Left hindlimb (tissue), 1 donor: Measurements from ENCODE around the gene CYP2E1.
"Not testable (repeated sequence)": the region's sequence is repeated elsewhere in the genome, so short reads cannot be mapped to it uniquely, and the experiment has no call there.

Experiments used
- DNase-seq: peaks from one replicate; pipeline ENCODE4 v3.0.0-alpha.2; 2018

CYP2E1 gene

DNA sequence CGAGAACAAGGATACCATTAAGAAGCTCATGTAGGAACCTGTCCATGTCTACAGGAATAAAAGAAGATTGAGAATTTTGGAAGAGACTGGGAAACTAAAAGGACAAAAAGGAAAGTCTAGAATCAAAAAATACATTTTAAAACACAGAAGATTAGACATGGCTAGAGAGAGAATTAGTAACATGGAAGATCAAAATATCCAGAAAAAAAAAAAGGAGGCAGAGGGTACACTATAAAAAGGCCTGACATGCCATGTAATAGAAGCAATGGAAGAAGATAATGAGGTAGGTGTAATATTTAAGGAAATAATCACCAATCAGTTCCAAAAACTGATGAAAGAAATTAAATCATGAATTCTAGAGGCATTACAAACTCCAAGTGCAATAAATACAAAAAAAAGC lies 46.3 kb downstream of the CYP2E1 start:
- not testable (repeated sequence) for DNase-seq

DNA sequence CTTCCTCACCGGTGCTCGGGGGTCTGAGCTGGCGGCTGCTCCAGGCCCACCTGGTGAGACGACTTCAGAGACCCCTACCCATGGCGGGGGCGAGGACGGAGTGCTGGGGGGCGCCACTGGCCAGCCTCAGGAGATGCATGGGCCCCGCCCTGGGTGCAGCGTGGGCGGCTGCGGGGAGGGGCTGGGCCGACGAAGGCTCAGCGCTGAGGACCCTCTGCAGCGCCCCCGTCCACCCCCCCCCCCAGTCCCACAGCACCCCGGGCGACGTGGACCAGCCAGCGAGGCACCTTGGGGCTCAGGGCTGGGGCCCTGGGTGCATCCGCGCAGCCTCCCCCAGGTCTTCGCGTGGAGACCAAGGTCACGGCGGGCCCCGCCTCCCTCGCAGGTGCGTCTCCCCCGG lies 49.9 kb downstream of the CYP2E1 start:
- not testable (repeated sequence) for DNase-seq
